ENCODE measurements around the gene AK4.
"Not testable (repeated sequence)": the region's sequence is repeated elsewhere in the genome, so short reads cannot be mapped to it uniquely, and the experiment has no call there.

AK4 gene

DNA sequence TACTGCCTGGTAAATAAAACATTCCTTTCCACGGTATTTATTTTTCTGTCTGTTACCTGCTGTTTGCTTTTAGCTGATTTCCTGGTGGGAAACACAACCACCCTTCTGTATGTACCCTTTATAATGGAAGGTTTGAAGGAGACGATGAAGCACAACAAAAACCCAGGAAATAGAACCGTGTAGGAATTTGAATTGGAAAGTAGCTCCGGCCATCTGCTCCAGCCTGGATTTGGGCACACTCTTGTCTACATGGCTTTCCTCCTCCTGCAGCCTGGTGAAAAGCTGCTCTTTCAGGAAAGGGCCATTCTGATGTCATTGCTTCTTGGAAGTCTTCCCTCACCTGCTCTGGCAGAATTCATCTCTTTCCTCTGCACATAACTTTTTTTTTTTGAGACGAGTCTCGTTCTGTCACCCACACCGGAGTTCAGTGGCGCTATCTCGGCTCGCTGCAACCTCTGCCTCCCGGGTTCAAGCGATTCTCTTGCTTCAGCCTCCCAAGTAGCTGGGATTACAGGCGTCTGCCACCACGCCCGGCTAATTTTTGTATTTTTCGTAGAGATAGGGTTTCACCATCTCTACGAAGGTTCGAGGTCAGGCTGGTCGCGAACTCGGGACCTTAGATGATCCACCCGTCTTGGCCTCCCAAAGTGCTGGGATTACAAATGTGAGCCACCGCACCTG, 2.7 kb downstream of the AK4 start:
- DNase-seq = no peak

DNA sequence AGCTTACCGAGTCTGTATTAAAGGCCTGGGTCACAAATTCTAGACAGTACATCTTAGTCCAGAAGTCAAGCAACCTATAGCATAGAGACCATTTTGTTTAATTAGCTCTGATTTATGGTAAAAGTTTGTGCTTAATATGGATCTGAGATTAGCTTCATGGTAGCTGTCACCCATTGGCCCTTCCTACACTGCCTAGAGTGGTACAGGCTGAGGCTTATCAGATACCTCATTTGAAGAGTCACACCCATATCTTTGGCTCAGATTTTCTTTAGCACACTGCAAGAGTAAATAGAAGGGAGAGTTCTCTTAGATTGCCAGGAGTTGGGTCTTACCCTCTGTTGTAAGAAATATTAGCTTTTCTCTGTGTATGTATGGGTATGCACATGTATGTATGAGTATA, 3.6 kb downstream of the AK4 start:
- DNase-seq = no peak

DNA sequence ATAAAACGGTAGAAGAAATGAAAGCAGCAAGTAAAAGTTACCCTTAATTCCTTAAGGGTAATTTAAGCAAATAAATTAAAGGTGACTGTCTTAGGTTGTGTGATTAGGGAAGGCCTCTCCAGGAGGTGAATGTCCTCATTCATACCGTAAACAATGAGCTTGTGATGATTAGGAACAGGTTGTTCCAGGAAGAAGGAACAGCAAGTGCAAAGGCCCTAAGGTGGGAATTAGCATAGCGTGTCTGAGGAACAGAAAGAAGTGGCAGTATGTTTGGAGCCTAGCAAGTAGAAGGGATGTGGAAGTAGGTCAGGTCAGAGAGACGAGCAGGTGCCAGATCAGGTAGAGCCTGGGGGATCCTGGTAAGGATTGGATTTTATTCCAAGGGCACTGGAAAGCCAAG, 5.6 kb downstream of the AK4 start:
- DNase-seq = no peak

DNA sequence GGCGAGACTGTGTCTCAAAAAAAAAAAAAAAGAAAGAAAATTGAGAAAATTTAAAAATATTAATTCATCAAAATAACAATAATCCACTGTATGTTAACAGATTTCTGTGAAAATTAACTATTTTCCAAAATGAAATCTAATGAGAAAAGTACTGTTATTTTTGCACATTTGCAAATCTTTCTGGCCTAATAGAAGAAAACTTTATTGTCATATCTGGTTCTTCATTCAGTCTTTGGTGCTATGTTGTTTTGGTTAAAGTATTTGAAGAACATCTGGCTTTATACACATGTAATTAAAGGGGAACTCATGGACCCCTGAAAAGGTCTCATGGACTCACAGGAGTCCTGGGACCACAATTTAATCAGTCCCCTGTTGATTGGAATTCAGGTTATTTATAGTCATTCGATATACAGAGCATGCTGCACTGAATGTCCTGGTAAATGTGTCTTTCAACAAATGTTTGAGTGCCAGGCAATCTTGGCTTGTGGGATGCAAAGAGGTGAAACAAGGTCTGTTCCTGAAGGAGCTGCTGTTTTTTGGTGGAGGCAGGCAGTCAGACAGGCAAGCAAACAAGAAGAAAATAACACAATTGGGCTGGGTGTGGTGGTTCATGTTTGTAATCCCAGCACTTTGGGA, 9.0 kb downstream of the AK4 start:
- no peak for DNase-seq

DNA sequence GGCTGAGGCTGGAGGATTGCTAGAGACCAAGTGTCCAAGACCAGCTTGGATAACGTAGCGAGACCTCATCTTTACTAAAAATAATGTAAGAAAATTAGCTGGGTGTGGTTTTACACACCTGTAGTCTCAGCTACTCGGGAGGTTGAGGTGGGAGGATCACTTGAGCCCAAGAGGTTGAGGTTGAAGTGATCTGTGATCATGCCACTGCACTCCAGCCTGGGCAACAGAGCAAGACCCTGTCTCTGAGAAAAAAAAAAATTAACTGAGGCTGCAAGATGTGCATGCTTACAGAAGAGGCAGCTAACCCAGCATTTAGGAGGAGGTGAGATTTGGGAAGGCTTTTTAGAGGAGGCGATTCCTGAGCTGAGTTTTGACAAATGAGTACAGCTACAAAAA, 9.5 kb downstream of the AK4 start:
- DNase-seq = no peak

DNA sequence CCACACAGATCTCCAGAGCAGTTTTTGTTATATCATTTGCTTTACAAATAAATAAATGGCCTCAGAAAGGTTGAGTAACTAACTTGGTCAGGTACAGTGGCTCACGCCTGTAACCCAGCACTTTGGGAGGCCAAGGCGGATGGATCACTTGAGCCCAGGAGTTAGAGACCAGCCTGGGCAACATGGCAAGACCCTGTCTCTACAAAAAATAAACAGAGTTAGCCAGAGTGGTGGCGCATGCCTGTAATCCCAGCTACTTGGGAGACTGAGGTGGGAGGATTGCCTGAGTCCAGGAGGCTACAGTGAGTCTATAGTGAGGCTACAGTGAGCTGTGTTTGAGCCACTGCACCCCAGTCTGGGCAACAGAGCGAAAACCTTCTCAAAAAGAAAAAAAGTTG, 11.3 kb downstream of the AK4 start:
- DNase-seq = not testable (repeated sequence)

DNA sequence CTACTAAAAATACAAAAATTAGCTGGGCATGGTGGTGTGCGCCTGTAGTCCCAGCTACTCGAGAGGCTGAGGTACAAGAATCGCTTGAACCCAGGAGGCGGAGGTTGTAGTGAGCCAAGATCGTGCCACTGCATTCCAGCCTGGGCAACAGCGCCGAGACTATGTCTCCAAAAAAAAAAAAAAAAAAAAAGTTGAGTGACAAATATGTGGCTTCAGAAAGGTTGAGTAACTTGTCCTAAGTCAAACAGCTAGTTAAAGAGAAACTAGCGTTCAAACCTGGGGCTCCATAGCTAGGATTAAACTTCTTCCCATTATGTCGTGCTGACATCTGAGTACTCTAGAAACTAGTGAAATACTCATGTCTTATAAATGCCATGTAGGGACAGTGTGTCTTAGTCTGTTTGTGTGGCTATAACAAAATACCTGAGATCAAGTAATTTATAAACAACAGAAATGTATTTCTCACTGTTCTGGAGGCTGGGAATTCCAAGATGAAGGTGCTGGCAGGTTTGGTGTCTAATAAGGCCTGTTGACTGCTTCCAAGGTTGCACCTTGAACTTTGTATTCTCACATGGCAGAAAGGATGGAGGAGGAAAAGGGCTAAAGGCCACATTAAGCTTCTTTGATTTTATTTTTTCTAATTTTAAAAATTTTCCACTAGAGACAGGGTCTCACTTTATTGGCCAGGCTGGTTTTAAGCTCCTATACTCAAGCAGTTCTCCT, 12.0 kb downstream of the AK4 start:
- DNase-seq = no peak

DNA sequence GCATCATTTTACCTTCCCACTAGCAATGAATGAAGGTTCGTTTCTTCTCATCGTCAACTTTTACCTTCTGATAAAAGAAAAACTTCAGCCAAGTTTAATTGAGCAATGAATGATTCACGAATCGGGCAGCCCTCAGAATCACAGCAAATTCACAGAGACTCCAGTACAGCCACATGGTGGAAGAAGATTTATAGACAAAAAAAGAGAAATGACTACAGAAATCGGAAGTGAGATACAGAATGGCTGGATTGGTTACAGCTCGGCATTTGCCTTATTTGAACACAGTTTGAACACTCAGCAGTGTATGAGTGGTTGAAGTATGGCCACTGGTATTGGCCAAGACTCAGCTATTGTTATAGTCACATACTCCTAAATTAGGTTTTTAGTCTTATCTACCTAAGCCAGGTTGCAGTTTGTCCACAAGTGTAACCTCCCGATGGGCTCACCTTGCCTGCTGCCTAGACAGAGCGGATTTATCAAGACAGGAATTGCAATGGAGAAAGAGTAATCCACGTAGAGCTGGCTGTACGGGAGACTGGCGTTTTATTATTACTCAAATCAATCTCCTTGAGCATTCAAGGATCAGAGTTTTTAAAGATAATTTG, 15.3 kb downstream of the AK4 start:
- no peak for DNase-seq

DNA sequence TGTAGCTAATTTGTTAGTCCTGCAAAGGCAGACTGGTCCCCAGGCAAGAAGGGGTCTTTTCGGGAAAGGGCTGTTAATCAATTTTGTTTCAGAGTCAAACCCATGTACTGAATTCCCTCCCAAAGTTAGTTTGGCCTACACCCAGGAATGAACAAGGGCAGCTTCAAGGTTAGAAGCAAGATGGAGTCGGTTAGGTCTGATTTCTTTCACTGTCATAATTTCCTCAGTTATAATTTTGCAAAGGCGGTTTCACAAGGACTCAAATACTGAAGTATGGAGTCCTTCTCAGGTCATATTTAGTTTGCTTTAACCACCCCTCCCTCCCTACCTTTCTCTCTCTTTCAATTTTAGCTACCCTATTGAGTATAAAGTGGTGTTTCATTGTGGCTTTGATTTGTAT, 16.1 kb downstream of the AK4 start:
- not testable (repeated sequence) for DNase-seq

DNA sequence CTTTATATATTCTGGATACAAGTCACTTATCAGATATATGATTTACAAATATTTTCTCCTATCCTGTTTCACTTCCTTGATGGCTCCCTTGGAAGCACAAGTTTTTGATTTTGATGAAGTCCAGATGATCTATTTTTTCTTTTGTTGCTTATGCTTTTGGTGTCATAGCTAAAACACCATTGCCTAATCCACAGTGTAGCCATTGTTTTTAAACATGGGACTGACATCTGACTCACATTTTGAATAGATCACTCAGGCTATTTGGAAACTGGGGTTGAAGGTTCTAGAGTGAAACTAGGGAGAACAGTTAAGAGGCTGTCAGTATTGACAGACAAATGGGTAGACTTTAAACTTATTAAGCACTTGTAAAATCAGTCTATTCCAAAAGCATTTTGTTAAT, 16.6 kb downstream of the AK4 start:
- no peak for DNase-seq

DNA sequence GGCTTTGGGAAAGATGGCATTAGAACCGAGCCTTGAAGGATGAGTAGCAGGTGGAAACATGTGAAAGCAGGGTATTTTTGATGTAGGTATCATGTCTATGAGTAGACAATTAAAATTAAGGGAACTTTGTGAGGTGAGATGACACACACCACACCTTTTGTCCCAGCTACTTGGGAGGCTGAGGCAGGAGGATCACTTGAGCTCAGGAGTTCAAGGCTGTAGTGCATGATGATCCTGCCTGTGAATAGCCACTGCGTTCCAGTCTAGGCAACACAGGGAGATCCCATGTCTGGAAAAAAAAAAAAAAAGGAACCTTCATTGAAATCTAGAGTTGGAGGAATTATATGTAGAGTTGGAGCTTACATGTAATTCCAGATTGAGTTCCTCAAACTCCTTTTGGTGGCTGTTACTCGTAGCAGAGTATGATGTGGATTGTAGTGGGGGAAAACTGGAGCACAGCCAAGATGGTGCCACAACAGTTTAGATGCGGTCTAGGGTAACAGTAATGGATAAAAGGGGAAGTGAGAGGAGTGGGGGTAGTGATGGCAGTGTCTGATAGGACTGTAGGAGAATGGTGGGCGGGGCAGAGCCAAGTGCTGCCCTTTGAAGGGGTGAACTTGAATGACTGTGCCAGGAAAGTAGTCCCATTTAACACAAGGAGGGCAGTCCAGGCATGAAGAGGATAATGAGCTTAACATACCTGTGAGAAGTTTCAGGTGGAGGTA, 17.4 kb downstream of the AK4 start:
- peak; percentile 22 for DNase-seq

DNA sequence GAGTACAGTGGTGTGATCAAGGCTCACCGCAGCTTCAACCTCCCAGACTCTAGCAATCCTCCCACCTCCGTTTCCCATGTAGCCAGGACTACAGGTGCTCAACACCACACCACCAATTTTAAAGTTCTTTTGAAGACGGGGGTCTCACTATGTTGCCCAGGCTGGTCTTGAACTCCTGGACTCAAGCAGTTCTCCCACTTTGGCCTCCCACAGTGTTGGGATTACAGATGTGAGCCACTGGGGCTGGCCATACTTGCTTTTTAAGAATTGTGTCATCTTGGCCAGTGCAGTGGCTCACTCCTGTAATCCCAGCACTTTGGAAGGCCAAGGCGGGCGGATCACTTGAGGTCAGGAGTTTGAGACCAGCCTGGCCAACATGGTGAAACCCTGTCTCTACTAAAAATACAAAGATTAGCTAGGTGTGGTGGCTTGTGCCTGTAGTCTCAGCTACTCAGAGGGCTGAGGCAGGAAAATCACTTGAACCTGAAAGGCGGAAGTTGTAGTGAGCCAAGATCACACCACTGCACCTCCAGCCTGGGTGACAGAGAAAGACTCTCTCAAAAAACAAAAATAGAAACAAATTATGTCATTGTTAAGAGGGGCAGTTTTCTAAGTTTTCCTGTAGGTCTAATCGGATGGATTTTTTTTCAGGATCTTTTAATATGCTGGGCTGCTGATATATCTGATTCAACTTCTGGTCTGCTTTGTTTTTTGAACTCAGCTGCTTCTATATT, 18.7 kb downstream of the AK4 start:
- no peak for DNase-seq

DNA sequence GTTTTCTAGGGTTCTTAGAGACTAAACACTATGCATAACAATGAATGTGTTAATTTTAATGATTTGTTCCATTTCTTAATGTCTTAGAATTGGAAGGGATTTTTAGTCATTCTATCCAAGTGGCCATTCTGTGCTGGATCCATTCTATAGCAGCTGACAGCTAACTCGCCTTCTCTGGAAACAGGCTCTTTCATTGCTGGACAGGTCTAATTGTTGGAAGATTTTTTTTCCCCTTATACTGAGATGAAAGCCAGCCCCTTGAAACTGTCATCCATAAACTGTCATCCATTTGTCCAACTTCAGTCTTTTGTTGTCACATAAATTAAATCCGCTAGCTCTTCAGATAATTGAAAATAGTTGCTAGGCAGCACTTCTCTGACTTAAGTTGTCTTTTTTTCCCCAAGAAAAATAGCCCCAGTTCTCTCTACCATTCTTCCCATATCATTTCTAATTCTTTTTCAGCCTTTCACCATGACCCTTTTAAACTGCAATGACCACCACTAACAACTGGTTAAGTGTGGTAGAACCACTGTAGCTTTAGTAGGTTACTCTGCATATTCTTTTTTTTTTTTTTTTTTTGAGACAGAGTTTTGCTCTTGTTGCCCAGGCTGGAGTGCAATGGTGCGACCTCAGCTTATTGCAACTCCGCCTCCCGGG, 19.7 kb downstream of the AK4 start:
- DNase-seq = no peak

DNA sequence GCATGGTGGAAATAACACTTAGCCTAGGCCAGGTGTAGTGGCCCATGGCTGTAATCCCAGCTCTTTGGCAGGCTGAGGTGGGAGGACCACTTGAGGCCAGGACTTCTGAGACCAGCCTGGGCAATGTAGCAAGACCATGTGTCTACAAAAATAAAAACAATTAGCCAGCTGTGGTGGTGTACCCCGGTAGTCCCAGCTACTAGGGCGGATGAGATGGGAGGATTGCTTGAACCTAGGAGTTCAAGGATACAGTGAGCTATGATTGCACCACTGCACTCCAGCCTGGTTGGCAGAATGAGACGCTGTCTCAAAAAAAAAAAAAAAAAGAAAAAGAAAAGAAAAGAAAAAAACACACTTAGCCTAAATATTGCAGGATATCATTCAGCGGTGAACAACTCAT, 20.9 kb downstream of the AK4 start:
- DNase-seq = no peak

DNA sequence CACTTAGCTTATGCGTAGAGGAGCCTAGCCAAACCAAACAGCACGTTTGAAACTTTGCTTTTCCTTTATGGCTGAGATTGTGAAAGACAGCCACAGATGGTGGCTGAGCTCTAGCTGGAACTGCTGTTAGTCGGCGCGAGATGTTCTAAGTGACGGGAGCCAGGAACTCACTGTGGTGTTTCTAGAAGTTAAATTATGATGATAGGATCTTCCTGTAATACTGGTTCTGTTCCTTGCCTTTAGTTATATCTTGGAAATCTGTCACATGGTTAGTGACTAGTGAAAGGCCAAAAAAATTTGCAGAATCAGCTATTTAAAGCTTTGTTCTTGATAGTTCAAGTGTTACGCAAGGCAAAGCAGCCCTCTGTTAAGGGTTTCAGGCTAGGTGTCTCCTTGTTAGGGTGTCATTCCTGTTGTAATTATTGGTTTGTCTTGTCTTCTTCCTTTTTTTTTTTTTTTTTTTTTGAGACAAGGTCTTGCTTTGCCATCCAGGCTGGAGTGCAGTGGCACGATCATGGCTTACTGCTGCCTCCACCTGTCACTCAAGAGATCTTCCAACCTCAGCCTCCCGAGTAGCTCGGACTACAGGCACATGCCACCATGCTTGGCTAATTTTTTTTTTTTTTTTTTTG, 22.6 kb downstream of the AK4 start:
- DNase-seq = no peak

DNA sequence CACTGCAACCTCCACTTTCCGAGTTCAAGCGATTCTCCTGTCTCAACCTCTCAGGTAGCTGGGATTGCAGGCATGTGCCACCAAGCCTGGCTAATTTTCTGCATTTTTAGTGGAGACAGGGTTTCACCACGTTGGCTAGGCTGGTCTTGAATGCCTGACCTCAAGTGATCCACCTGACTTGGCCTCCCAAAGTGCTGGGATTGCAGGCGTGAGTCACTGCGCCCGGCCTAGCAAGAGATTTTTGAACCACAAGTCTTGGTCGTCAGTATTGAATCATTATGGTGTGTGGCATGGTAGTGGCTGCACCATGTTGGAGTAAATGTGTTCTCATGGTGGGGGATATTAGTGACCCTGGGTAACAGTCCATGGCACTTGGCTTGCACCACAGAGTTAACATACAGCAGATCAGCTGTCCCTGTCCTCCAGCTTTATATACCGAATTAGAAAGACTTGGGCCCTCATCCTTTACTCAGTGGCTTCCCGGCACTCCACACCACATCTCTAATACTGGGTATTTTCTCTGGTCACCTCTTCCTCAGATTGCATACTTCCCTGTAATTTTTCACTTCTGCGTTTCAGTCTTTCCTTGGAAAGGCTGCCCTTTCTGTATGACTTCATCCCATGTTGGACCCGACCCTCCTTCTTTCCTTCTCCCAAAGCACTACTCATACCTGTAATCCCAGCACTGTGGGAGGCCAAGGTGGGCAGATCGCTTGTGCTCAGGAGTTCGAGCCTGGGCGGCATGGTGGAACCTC, 25.1 kb downstream of the AK4 start:
- DNase-seq = no peak

DNA sequence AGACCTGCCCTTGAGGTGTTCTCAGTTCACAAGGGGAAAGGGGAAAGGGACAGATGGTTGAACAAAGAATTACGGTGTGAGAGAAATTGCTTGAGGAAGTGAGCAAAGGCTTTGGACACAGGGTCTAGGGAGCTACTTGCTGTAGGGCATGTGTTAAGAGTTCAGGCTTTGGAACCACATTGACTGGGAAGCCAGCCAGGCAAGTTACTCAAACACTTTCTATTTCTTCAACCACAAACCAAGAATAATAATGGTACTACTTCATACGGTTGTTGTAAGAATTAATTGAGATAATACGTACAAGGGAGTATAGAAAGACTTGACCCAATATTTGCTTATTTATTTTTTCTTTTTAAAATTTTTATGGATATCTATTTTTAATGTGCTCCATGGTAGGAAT, 26.6 kb downstream of the AK4 start:
- no peak for DNase-seq

DNA sequence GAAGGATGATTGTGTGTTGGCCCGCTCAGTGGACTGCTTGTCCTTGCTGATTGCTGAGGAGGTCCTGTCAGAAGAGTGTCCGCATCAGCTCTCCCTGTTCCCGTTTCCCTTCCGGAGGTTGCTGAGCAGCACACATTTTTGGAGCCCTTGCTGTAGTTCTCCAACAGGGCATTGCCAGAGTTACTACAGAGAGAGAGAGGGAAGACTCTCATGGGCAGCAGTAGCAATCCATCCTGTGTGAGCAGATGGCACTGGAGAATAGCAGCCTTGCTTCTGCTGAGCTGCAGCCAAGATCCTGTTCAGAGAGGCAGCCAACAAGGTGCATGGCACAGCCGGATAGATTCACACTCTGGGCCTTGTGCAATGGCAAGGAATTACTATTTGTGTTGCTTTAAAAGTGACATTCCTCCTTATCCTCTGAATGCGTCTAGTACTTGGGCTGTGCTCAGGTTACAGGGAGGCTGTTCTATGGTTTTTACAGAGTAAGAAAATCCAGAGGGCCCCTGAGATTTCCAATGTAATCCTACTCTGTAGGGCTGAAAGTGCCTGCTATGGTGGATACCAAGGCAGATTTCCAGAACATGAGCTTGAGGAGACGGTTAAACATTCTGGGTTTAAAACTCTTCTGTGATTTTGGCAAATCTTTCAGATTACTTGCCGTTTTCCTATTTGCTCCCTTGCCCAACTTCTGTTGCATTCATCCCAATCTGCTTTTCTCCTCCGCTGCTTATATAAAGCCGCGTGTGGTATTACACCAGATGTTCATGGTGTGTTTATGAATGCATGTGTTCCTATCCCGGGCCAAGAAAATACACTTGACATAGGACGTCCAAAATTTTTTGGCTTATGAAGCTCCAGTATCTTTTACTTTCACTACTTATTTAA, 27.4 kb downstream of the AK4 start:
- no peak for DNase-seq

DNA sequence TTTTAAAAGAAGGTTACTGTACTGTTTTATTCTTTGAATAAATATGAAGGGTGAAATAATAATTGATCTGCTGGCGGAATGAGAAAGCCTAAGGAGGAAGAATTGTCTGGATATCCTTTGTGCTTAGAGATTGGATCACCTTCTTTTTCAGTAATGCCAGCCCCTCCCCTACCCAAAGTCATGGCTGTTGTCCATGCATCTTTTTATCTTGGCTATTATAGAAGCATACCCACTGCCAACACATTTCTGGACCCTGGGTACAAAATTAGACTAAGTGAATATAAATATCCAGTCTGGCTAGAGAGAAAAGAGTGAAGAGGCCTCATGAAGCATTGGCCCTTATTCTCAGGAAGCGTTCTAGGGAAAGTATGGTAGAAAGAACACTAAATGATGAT, 28.1 kb downstream of the AK4 start:
- DNase-seq = no peak

DNA sequence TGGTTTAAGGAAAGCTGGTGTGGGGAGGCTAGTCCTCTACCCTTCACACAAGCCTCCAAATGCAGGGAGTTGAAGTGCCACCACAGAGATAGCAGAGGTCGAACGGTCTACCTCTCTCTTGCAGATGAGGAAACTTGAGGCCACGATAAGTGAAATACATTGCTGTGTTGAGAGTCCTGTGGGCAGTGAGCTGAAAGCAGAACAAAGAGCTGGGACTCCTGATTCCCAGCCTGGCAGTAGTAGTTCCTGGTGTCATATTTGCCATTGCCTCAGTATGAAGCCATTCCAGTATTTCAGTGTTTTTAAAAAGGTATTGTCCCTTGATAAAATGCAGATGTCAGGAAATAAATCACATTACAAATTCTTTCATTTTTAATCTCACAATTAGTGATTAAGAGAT, 28.6 kb downstream of the AK4 start:
- no peak for DNase-seq
